ENCODE data around the gene SOX1. TPM values are rescaled to one million over a fixed set of nuclear protein-coding genes. Genes with fewer than 3 reads are reported as not detected.

The SOX1 gene
- total RNA-seq, 4 donors from 2014 or later = 0.23 to 0.93 TPM; not detected in 2

GRCh38 chr13:112053167-112053743 is 13.7 kb upstream of the SOX1 start:
- ATAC-seq = no peak
- Histone ChIP-seq H3K9me3 (peaks cover 0 to 1% (median 0%) of the 10 kb centered on the region in 3 donors), H3K27me3 (peaks cover 100% of the 10 kb centered on the region), H3K36me3 (no peaks in the 10 kb centered on the region), H3K4me3 (no peak overlapping the region), H3K4me1 (peaks cover 0 to 49% (median 2%) of the 10 kb centered on the region in 3 donors), H3K27ac (no peak overlapping the region)
- TF ChIP-seq CTCF (IDR thresholded peaks at IDR 0.05) (no peak), POLR2AphosphoS5 (IDR thresholded peaks at IDR 0.05) (no peak), POLR2A (IDR thresholded peaks at IDR 0.05) (no peak), EP300 (IDR thresholded peaks at IDR 0.05) (no peak)
- WGBS, 2 donors (ENCODE audit: low coverage in 1 of 2) = 16 to 21% methylated on average over 7 to 9 of the region's 31 CpGs

GRCh38 chr13:112053744-112054615 is 13.0 kb upstream of the SOX1 start:
- TF ChIP-seq CTCF (IDR thresholded peaks at IDR 0.05) (no peak), POLR2A (IDR thresholded peaks at IDR 0.05) (no peak), EP300 (IDR thresholded peaks at IDR 0.05) (no peak), POLR2AphosphoS5 (IDR thresholded peaks at IDR 0.05) (no peak)
- ATAC-seq = no peak
- no peaks in the 10 kb centered on the region for H3K9me3 ChIP-seq
- no peak overlapping the region for H3K4me3 ChIP-seq
- H3K27me3 ChIP-seq = peaks cover 100% of the 10 kb centered on the region
- no peaks in the 10 kb centered on the region for H3K36me3 ChIP-seq
- 2 to 4% methylated on average over 4 to 8 of the region's 63 CpGs for WGBS, 2 donors (ENCODE audit: low coverage in 1 of 2)
- peaks cover 0 to 50% (median 2%) of the 10 kb centered on the region in 3 donors for H3K4me1 ChIP-seq
- no peak overlapping the region for H3K27ac ChIP-seq

GRCh38 chr13:112054616-112055015 is 12.3 kb upstream of the SOX1 start:
- Histone ChIP-seq H3K4me3 (no peak overlapping the region), H3K36me3 (no peaks in the 10 kb centered on the region), H3K4me1 (peaks cover 0 to 50% (median 2%) of the 10 kb centered on the region in 3 donors), H3K27ac (no peak overlapping the region), H3K9me3 (no peaks in the 10 kb centered on the region), H3K27me3 (peaks cover 100% of the 10 kb centered on the region)
- 2 to 3% methylated on average over 10 of the region's 10 CpGs for WGBS, 2 donors (ENCODE audit: low coverage in 1 of 2)
- ATAC-seq = no peak
- TF ChIP-seq EP300 (IDR thresholded peaks at IDR 0.05) (no peak), POLR2AphosphoS5 (IDR thresholded peaks at IDR 0.05) (no peak), CTCF (IDR thresholded peaks at IDR 0.05) (no peak), POLR2A (IDR thresholded peaks at IDR 0.05) (no peak)

GRCh38 chr13:112055036-112055914 is 11.7 kb upstream of the SOX1 start:
- no peak for TF ChIP-seq EP300 (IDR thresholded peaks at IDR 0.05)
- TF ChIP-seq POLR2AphosphoS5 (IDR thresholded peaks at IDR 0.05) = no peak
- TF ChIP-seq CTCF (IDR thresholded peaks at IDR 0.05) = no peak
- no peak for TF ChIP-seq POLR2A (IDR thresholded peaks at IDR 0.05)
- Histone ChIP-seq H3K4me1 (peaks cover 0 to 50% (median 2%) of the 10 kb centered on the region in 3 donors), H3K4me3 (peak overlapping the region in 1 of 2 donors; percentile 34), H3K9me3 (no peaks in the 10 kb centered on the region), H3K27me3 (peaks cover 100% of the 10 kb centered on the region), H3K36me3 (no peaks in the 10 kb centered on the region), H3K27ac (no peak overlapping the region)
- WGBS, 2 donors (ENCODE audit: low coverage in 1 of 2) = 3 to 9% methylated on average over 18 of the region's 50 CpGs
- ATAC-seq = no peak

All from gastroesophageal sphincter (tissue), 4 donors.